Measurements from ENCODE around the gene CHD5. TPM values are rescaled to one million over a fixed set of nuclear protein-coding genes. Genes with fewer than 3 reads are reported as not detected.

The CHD5 gene
- polyA plus RNA-seq, 3 donors, result 0.07 TPM; not detected in 2

- H3K27me3 ChIP-seq (ENCODE audit: control insufficient read depth in 2 of 2, insufficient read depth in 2 of 2, low read length in 2 of 2), result no peaks in the 10 kb centered on the region
- H3K4me2 ChIP-seq (replicated peaks; ENCODE audit: extremely low read depth, low read length, poor library complexity, severe bottlenecking), result no peak overlapping the region
- H3K4me1 ChIP-seq (ENCODE audit: control insufficient read depth in 1 of 2, insufficient read depth in 2 of 2, low read length in 2 of 2), result peaks cover 3 to 4% of the 10 kb centered on the region in 2 donors
- H3K4me3 ChIP-seq (replicated peaks in 1 of 3; ENCODE audit: low read depth in 2 of 3, low read length in 3 of 3), result no peak overlapping the region
- no peaks in the 10 kb centered on the region for H3K9me3 ChIP-seq (replicated peaks in 1 of 2; ENCODE audit: control insufficient read depth in 1 of 2, insufficient read depth in 1 of 2, low read length in 2 of 2)
- no peak for DNase-seq
- H3K27ac ChIP-seq (ENCODE audit: low read depth in 1 of 2, low read length in 2 of 2), result no peak overlapping the region
- Mint-ChIP-seq H3K4me1 (no peaks in the 10 kb centered on the region), H3K36me3 (no peaks in the 10 kb centered on the region), H3K9me3 (no peaks in the 10 kb centered on the region), H3K27ac (no peak overlapping the region), H3K27me3 (ENCODE audit: low read depth in 3 of 3) (peaks cover 10 to 44% (median 18%) of the 10 kb centered on the region in 3 donors), H3K4me3 (no peak overlapping the region)
- 78% methylated on average over 6 of the region's 12 CpGs for WGBS (ENCODE audit: insufficient coverage)
- H3K9ac ChIP-seq (ENCODE audit: insufficient read depth, low read length, poor library complexity, severe bottlenecking), result no peak overlapping the region
- H3K79me2 ChIP-seq (ENCODE audit: insufficient read depth, low read length), result no peaks in the 10 kb centered on the region
- no peak for TF ChIP-seq CTCF (IDR thresholded peaks at IDR 0.05)
- intact Hi-C loops (cut with micrococcal nuclease), result no loop called here
- H3K36me3 ChIP-seq (replicated peaks in 1 of 2; ENCODE audit: control insufficient read depth in 1 of 2, insufficient read depth in 2 of 2, low read length in 2 of 2), result no peaks in the 10 kb centered on the region
- no peaks in the 10 kb centered on the region for H4K20me1 ChIP-seq (ENCODE audit: insufficient read depth, low read length)
- H2AFZ ChIP-seq (ENCODE audit: insufficient read depth, low read depth, low read length, poor library complexity, severe bottlenecking), result no peak overlapping the region
These were observed 14.6 kb downstream of the CHD5 start for GRCh38 chr1:6165441-6165985.

- peaks cover 10 to 42% (median 18%) of the 10 kb centered on the region in 3 donors for H3K27me3 Mint-ChIP-seq (ENCODE audit: low read depth in 3 of 3)
- H3K4me2 ChIP-seq (replicated peaks; ENCODE audit: extremely low read depth, low read length, poor library complexity, severe bottlenecking), result no peak overlapping the region
- H3K4me3 Mint-ChIP-seq, result no peak overlapping the region
- H4K20me1 ChIP-seq (ENCODE audit: insufficient read depth, low read length), result no peaks in the 10 kb centered on the region
- H2AFZ ChIP-seq (ENCODE audit: insufficient read depth, low read depth, low read length, poor library complexity, severe bottlenecking), result no peak overlapping the region
- no peak for DNase-seq
- no peaks in the 10 kb centered on the region for H3K36me3 ChIP-seq (replicated peaks in 1 of 2; ENCODE audit: control insufficient read depth in 1 of 2, insufficient read depth in 2 of 2, low read length in 2 of 2)
- no peak overlapping the region for H3K27ac Mint-ChIP-seq
- no peaks in the 10 kb centered on the region for H3K36me3 Mint-ChIP-seq
- no peaks in the 10 kb centered on the region for H3K27me3 ChIP-seq (ENCODE audit: control insufficient read depth in 2 of 2, insufficient read depth in 2 of 2, low read length in 2 of 2)
- H3K4me1 ChIP-seq (ENCODE audit: control insufficient read depth in 1 of 2, insufficient read depth in 2 of 2, low read length in 2 of 2), result no peaks in the 10 kb centered on the region
- H3K9me3 ChIP-seq (replicated peaks in 1 of 2; ENCODE audit: control insufficient read depth in 1 of 2, insufficient read depth in 1 of 2, low read length in 2 of 2), result no peaks in the 10 kb centered on the region
- no peaks in the 10 kb centered on the region for H3K9me3 Mint-ChIP-seq
- H3K4me3 ChIP-seq (replicated peaks in 1 of 3; ENCODE audit: low read depth in 2 of 3, low read length in 3 of 3), result no peak overlapping the region
- 100% methylated on average over 1 of the region's 7 CpGs for WGBS (ENCODE audit: insufficient coverage)
- no peaks in the 10 kb centered on the region for H3K79me2 ChIP-seq (ENCODE audit: insufficient read depth, low read length)
- intact Hi-C loops (cut with micrococcal nuclease), result no loop called here
- H3K4me1 Mint-ChIP-seq, result no peaks in the 10 kb centered on the region
- H3K27ac ChIP-seq (ENCODE audit: low read depth in 1 of 2, low read length in 2 of 2), result no peak overlapping the region
- H3K9ac ChIP-seq (ENCODE audit: insufficient read depth, low read length, poor library complexity, severe bottlenecking), result no peak overlapping the region
- no peak for TF ChIP-seq CTCF (IDR thresholded peaks at IDR 0.05)
These were observed 15.1 kb downstream of the CHD5 start for GRCh38 chr1:6165027-6165426.

Measured in CD14-positive monocyte (primary cell).